SU-DHL-6 (cell line): ENCODE data around the gene GC.

Source experiments
- H2AFZ ChIP-seq: fragments of 200-600 bp; sonication (generic); 2 replicates; pipeline ENCODE4 v1.6.1; 2014; ENCODE audit warnings: low read depth, mild to moderate bottlenecking, moderate library complexity, mixed read lengths, antibody characterized with exemption, low read length; ENCODE audit not compliant: severe bottlenecking
- H3F3A ChIP-seq: fragments of 200-600 bp; shearing (Covaris generic); 2 replicates; pipeline ENCODE4 v1.6.0; 2016; ENCODE audit warnings: antibody characterized with exemption, mild to moderate bottlenecking; ENCODE audit not compliant: insufficient read depth
- H3K27ac ChIP-seq: fragments of 200-600 bp; sonication (generic); 2 replicates; pipeline ENCODE4 v1.5.1; 2016; ENCODE audit warnings: low read depth, mild to moderate bottlenecking, low read length, moderate library complexity, mixed read lengths
- H3K27me3 ChIP-seq: fragments of 200-600 bp; sonication (generic), shearing (Covaris generic); 2 replicates; pipeline ENCODE4 v1.6.0; 2014; ENCODE audit warnings: mild to moderate bottlenecking, low read length
- H3K36me3 ChIP-seq: fragments of 200-600 bp; sonication (generic); 2 replicates; pipeline ENCODE4 v1.6.1; 2014; ENCODE audit warnings: mild to moderate bottlenecking, low read length, mixed read lengths
- H3K4me2 ChIP-seq: fragments of 300-600, 200-600 bp; shearing (Covaris generic), sonication (generic); 2 replicates; pipeline ENCODE4 v1.6.0; 2014; ENCODE audit warnings: low read length, low read depth, mild to moderate bottlenecking; ENCODE audit not compliant: poor library complexity, severe bottlenecking
- H3K4me3 ChIP-seq: fragments of 200-600 bp; sonication (generic); 2 replicates; pipeline ENCODE4 v1.5.1; 2014; ENCODE audit warnings: antibody characterized with exemption, low read length, mild to moderate bottlenecking, mixed read lengths; ENCODE audit not compliant: insufficient read depth, poor library complexity, severe bottlenecking
- H3K79me2 ChIP-seq: fragments of 200-600 bp; sonication (generic); 2 replicates; pipeline ENCODE4 v1.6.1; 2014; ENCODE audit warnings: mild to moderate bottlenecking, low read length, moderate library complexity; ENCODE audit not compliant: insufficient read depth
- H3K9ac ChIP-seq: fragments of 200-600 bp; sonication (generic); 2 replicates; pipeline ENCODE4 v1.7.0; 2014; ENCODE audit warnings: mild to moderate bottlenecking, low read length
- H3K9me2 ChIP-seq: fragments of 200-600 bp; sonication (generic); replicated peaks from 2 replicates; pipeline ENCODE4 v1.6.1; 2014; ENCODE audit warnings: low read length; ENCODE audit not compliant: insufficient read depth
- H3K9me3 ChIP-seq: fragments of 200-600 bp; sonication (generic); 2 replicates; pipeline ENCODE4 v1.6.1; 2014; ENCODE audit warnings: low read length, mixed read lengths; ENCODE audit not compliant: insufficient read depth
- H4K20me1 ChIP-seq: fragments of 200-600 bp; sonication (generic); 2 replicates; pipeline ENCODE4 v1.6.1; 2014; ENCODE audit warnings: low read depth, mild to moderate bottlenecking, antibody characterized with exemption, low read length, moderate library complexity, mixed read lengths
- EZH2phosphoT487 ChIP-seq: fragments of 200-600 bp; sonication (generic), shearing (Covaris generic); conservative IDR thresholded peaks from 2 replicates; pipeline ENCODE4 v1.6.1; 2018; ENCODE audit warnings: mild to moderate bottlenecking, antibody characterized with exemption, low read length, moderate library complexity, mixed read lengths
- TF ChIP-seq, protein P1 (sequence below): fragments of 200-600 bp; sonication (generic); IDR thresholded peaks from one replicate; pipeline ENCODE4 v1.5.1; 2017; ENCODE audit warnings: antibody characterized with exemption, mild to moderate bottlenecking, low read length, moderate library complexity; ENCODE audit not compliant: insufficient read depth, poor library complexity, severe bottlenecking

GC gene

DNA sequence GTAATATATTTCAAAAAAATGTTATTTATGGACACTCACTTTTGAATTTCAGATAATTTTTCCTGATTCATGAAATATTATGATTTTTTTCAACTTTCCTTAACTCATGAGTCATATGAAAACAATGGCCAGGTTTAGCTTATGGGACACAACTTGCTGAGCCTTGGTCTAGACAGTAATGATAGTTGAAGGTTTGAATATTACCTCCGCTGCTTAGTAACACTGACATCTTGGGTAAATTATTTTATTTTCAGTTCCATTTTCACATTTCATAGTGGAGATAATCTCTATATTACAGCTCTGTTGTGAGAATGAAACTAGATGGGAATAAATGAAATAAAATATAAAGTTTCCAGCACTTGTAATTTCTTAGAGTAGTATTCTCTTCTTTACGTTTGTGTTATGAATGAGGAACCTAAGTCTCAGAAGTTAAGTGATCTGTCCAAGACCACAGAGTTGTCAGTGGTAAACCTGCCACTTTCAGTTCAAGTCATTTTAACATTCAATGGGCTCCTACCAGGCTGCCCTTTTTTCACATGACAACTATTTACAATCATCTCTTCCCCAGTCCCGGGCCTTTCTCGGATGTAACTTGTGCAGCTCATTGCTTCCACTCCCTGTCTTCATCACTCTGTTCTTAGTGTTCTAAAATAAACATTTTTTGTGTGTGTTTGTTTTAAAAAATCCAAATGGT is 46.8 kb upstream of the GC start:
- no peak overlapping the region for H3K4me2 ChIP-seq
- H2AFZ ChIP-seq, result no peak overlapping the region
- no peaks in the 10 kb centered on the region for H3F3A ChIP-seq
- no peaks in the 10 kb centered on the region for H3K36me3 ChIP-seq
- no peaks in the 10 kb centered on the region for H3K9me2 ChIP-seq
- no peak for TF ChIP-seq EZH2phosphoT487
- TF ChIP-seq, protein P1, sequence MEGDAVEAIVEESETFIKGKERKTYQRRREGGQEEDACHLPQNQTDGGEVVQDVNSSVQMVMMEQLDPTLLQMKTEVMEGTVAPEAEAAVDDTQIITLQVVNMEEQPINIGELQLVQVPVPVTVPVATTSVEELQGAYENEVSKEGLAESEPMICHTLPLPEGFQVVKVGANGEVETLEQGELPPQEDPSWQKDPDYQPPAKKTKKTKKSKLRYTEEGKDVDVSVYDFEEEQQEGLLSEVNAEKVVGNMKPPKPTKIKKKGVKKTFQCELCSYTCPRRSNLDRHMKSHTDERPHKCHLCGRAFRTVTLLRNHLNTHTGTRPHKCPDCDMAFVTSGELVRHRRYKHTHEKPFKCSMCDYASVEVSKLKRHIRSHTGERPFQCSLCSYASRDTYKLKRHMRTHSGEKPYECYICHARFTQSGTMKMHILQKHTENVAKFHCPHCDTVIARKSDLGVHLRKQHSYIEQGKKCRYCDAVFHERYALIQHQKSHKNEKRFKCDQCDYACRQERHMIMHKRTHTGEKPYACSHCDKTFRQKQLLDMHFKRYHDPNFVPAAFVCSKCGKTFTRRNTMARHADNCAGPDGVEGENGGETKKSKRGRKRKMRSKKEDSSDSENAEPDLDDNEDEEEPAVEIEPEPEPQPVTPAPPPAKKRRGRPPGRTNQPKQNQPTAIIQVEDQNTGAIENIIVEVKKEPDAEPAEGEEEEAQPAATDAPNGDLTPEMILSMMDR, result no peak
- no peaks in the 10 kb centered on the region for H3K9me3 ChIP-seq
- no peak overlapping the region for H3K9ac ChIP-seq
- H3K27ac ChIP-seq, result no peak overlapping the region
- no peaks in the 10 kb centered on the region for H3K27me3 ChIP-seq
- no peak overlapping the region for H3K4me3 ChIP-seq
- no peaks in the 10 kb centered on the region for H4K20me1 ChIP-seq
- no peaks in the 10 kb centered on the region for H3K79me2 ChIP-seq

DNA sequence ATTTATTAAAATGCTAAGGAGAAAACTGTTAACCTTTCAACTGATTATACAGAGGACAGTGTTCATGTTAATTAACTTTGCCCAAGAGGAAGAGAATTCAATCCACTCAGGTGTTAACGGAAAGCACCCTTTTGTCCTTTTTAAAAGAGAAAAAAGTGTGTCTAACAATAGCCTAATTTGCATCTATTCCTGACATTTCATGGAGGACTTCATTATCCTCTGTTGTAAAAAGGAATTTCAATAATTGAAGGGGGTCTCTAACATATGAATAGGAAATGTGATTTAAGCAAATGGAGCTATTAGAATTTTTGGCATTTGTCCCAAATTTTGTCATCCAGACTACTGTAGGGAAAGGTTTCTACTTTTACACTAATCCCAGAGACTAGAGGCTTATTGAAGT is 44.6 kb upstream of the GC start:
- Histone ChIP-seq H3K9me3 (no peaks in the 10 kb centered on the region), H3K4me3 (no peak overlapping the region), H2AFZ (no peak overlapping the region), H3K79me2 (no peaks in the 10 kb centered on the region), H3K36me3 (no peaks in the 10 kb centered on the region), H3F3A (no peaks in the 10 kb centered on the region), H3K4me2 (no peak overlapping the region), H3K27ac (no peak overlapping the region), H3K9me2 (no peaks in the 10 kb centered on the region), H4K20me1 (no peaks in the 10 kb centered on the region), H3K9ac (no peak overlapping the region), H3K27me3 (no peaks in the 10 kb centered on the region)
- TF ChIP-seq, protein P1, result no peak
- TF ChIP-seq EZH2phosphoT487, result no peak

DNA sequence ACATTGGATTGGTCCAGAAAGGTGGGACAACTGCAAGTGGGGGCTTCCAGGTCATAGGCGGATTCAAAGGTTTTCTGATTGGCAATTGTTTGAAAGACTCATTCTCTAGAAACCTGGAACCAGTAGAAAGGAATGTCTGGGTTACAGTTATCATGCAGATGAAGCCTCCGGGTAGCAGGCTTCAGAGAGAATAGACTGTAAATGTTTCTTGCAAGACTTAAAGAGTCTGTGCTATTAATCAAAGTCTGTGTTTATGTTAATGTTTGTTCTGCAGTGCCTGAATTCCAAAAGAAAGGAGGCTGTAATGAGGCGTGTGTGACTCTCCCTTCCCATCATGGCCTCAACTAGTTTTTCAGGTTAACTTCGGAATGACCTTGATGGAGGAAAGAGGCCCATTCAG is 43.9 kb upstream of the GC start:
- H3K4me2 ChIP-seq, result no peak overlapping the region
- no peaks in the 10 kb centered on the region for H4K20me1 ChIP-seq
- no peaks in the 10 kb centered on the region for H3K36me3 ChIP-seq
- no peak overlapping the region for H2AFZ ChIP-seq
- no peaks in the 10 kb centered on the region for H3K79me2 ChIP-seq
- no peaks in the 10 kb centered on the region for H3K27me3 ChIP-seq
- no peaks in the 10 kb centered on the region for H3F3A ChIP-seq
- H3K9me2 ChIP-seq, result no peaks in the 10 kb centered on the region
- H3K9me3 ChIP-seq, result no peaks in the 10 kb centered on the region
- no peak overlapping the region for H3K4me3 ChIP-seq
- no peak overlapping the region for H3K27ac ChIP-seq
- no peak for TF ChIP-seq EZH2phosphoT487
- TF ChIP-seq, protein P1, result no peak
- no peak overlapping the region for H3K9ac ChIP-seq
